DND-41 (cell line): ENCODE data around the gene AGAP5.
"Not testable (repeated sequence)": the region's sequence is repeated elsewhere in the genome, so short reads cannot be mapped to it uniquely, and the experiment has no call there.

ENCODE experiments used
- ATAC-seq: fragments of 200-7000 bp; cut with Tn5 transposase; 3 replicates; pipeline ENCODE4 v1.9.1; 2021; ENCODE audit warnings: low read depth; ENCODE audit not compliant: insufficient read depth
- DNase-seq: peaks from one replicate; pipeline ENCODE4 v3.0.0-alpha.2; 2020
- H2AFZ ChIP-seq: 2 replicates; pipeline ENCODE4 v1.6.0; 2012; ENCODE audit warnings: low read depth, low read length
- H3K27ac ChIP-seq: 2 replicates; pipeline ENCODE4 v1.5.1; 2012; ENCODE audit warnings: low read length, inconsistent platforms
- H3K27me3 ChIP-seq: fragments of 200-600 bp; sonication (generic); 2 replicates; pipeline ENCODE4 v1.6.0; 2012; ENCODE audit warnings: low read length, mild to moderate bottlenecking, inconsistent platforms; ENCODE audit not compliant: insufficient read depth, poor library complexity
- H3K36me3 ChIP-seq: 2 replicates; pipeline ENCODE4 v1.5.1; 2012; ENCODE audit warnings: low read length, inconsistent platforms; ENCODE audit not compliant: insufficient read depth
- H3K4me1 ChIP-seq: 2 replicates; pipeline ENCODE4 v1.5.1; 2012; ENCODE audit warnings: mild to moderate bottlenecking, low read length; ENCODE audit not compliant: insufficient read depth
- H3K4me2 ChIP-seq: 2 replicates; pipeline ENCODE4 v1.6.0; 2012; ENCODE audit warnings: mild to moderate bottlenecking, moderate library complexity, low read length, inconsistent platforms; ENCODE audit not compliant: insufficient read depth
- H3K4me3 ChIP-seq, 2 experiments: fragments of 200-600 bp in 1 of 2; shearing (Covaris generic) in 1 of 2; 2 replicates each; pipeline ENCODE4 v1.5.1; 2012 to 2016; ENCODE audit warnings: inconsistent platforms in 2 of 2, low read length in 2 of 2, mild to moderate bottlenecking in 2 of 2, low read depth in 1 of 2, moderate library complexity in 1 of 2
- H3K79me2 ChIP-seq: 2 replicates; pipeline ENCODE4 v1.6.0; 2012; ENCODE audit warnings: low read length, inconsistent platforms; ENCODE audit not compliant: insufficient read depth
- H3K9ac ChIP-seq: 2 replicates; pipeline ENCODE4 v1.6.0; 2012; ENCODE audit warnings: low read depth, mild to moderate bottlenecking, inconsistent platforms, low read length, moderate library complexity
- H3K9me3 ChIP-seq: 2 replicates; pipeline ENCODE4 v1.5.1; 2012; ENCODE audit warnings: low read length, moderate library complexity, mild to moderate bottlenecking, inconsistent platforms; ENCODE audit not compliant: insufficient read depth, severe bottlenecking
- H4K20me1 ChIP-seq: 2 replicates; pipeline ENCODE4 v1.6.0; 2012; ENCODE audit warnings: low read length; ENCODE audit not compliant: insufficient read depth

The AGAP5 gene

GRCh38 chr10:73713912-73714311 is 16.0 kb upstream of the AGAP5 start:
- H3K4me2 ChIP-seq, H3K27ac ChIP-seq, H3K9me3 ChIP-seq, H3K9ac ChIP-seq, H3K4me1 ChIP-seq, H3K4me3 ChIP-seq, ATAC-seq, DNase-seq, H3K27me3 ChIP-seq, H3K79me2 ChIP-seq, H2AFZ ChIP-seq, H4K20me1 ChIP-seq: not testable (repeated sequence)
- H3K36me3 ChIP-seq: peaks cover 43% of the 10 kb centered on the region

- not testable (repeated sequence) for H3K9ac ChIP-seq, H4K20me1 ChIP-seq, DNase-seq, ATAC-seq, H3K4me3 ChIP-seq, H3K27ac ChIP-seq, H2AFZ ChIP-seq, H3K4me2 ChIP-seq, H3K9me3 ChIP-seq, H3K27me3 ChIP-seq, H3K4me1 ChIP-seq, H3K79me2 ChIP-seq
- peaks cover 22% of the 10 kb centered on the region; the same call in 1 of the 2 replicates for H3K36me3 ChIP-seq
Measured at GRCh38 chr10:73711683-73712082, 13.8 kb upstream of the AGAP5 start.

GRCh38 chr10:73708122-73708521 is 10.2 kb upstream of the AGAP5 start:
- H3K4me2 ChIP-seq, ATAC-seq, H3K36me3 ChIP-seq, H3K9ac ChIP-seq, H3K27ac ChIP-seq, DNase-seq, H3K4me3 ChIP-seq, H4K20me1 ChIP-seq, H3K4me1 ChIP-seq, H3K79me2 ChIP-seq, H2AFZ ChIP-seq, H3K27me3 ChIP-seq, H3K9me3 ChIP-seq: not testable (repeated sequence)

- H3K4me3 ChIP-seq, H3K79me2 ChIP-seq, H2AFZ ChIP-seq, H3K4me1 ChIP-seq, H3K27me3 ChIP-seq, H3K9ac ChIP-seq, H3K4me2 ChIP-seq, DNase-seq, H3K27ac ChIP-seq, H4K20me1 ChIP-seq, H3K9me3 ChIP-seq, ATAC-seq, H3K36me3 ChIP-seq: not testable (repeated sequence)
Measured at GRCh38 chr10:73707628-73708027, 9.7 kb upstream of the AGAP5 start.

GRCh38 chr10:73706488-73706887 is 8.6 kb upstream of the AGAP5 start:
- ATAC-seq, H4K20me1 ChIP-seq, H3K9me3 ChIP-seq, DNase-seq, H3K36me3 ChIP-seq, H3K79me2 ChIP-seq, H3K4me1 ChIP-seq, H3K9ac ChIP-seq, H3K4me3 ChIP-seq, H2AFZ ChIP-seq, H3K27me3 ChIP-seq, H3K4me2 ChIP-seq, H3K27ac ChIP-seq: not testable (repeated sequence)

GRCh38 chr10:73705506-73706072 is 7.7 kb upstream of the AGAP5 start:
- H3K4me2 ChIP-seq, ATAC-seq: not testable (repeated sequence)

GRCh38 chr10:73703924-73704323 is 6.0 kb upstream of the AGAP5 start:
- H3K4me2 ChIP-seq, H3K9me3 ChIP-seq, H3K27me3 ChIP-seq, ATAC-seq, DNase-seq, H3K27ac ChIP-seq, H3K4me3 ChIP-seq, H3K4me1 ChIP-seq, H3K79me2 ChIP-seq, H3K36me3 ChIP-seq, H3K9ac ChIP-seq, H2AFZ ChIP-seq, H4K20me1 ChIP-seq: not testable (repeated sequence)

More at GRCh38 chr10:73705506-73706072, 7.7 kb upstream of the AGAP5 start:
- H3K9ac ChIP-seq, H3K36me3 ChIP-seq, H3K9me3 ChIP-seq, H3K27ac ChIP-seq, H2AFZ ChIP-seq, H4K20me1 ChIP-seq, H3K79me2 ChIP-seq, H3K4me1 ChIP-seq, H3K4me3 ChIP-seq, H3K27me3 ChIP-seq, DNase-seq: not testable (repeated sequence)

GRCh38 chr10:73698819-73699218 is 910 bp upstream of the AGAP5 start:
- H2AFZ ChIP-seq, H3K9ac ChIP-seq, H3K36me3 ChIP-seq, H3K27ac ChIP-seq, H3K4me3 ChIP-seq, H3K9me3 ChIP-seq, DNase-seq, H3K27me3 ChIP-seq, H4K20me1 ChIP-seq, ATAC-seq, H3K79me2 ChIP-seq, H3K4me1 ChIP-seq, H3K4me2 ChIP-seq: not testable (repeated sequence)
